Stimulated activated CD4-positive, alpha-beta T cell treated with anti-CD3 and anti-CD28 coated beads, Interleukin-4, amount 100 ng/mL, for 4 hours (primary cell): ENCODE measurements around the gene MTR.
"Not testable (repeated sequence)": the region's sequence is repeated elsewhere in the genome, so short reads cannot be mapped to it uniquely, and the experiment has no call there.

Experiments
- DNase-seq, 2 experiments: peaks; one replicate each; pipeline ENCODE4 v3.0.0-alpha.2; 2020

MTR gene

DNA sequence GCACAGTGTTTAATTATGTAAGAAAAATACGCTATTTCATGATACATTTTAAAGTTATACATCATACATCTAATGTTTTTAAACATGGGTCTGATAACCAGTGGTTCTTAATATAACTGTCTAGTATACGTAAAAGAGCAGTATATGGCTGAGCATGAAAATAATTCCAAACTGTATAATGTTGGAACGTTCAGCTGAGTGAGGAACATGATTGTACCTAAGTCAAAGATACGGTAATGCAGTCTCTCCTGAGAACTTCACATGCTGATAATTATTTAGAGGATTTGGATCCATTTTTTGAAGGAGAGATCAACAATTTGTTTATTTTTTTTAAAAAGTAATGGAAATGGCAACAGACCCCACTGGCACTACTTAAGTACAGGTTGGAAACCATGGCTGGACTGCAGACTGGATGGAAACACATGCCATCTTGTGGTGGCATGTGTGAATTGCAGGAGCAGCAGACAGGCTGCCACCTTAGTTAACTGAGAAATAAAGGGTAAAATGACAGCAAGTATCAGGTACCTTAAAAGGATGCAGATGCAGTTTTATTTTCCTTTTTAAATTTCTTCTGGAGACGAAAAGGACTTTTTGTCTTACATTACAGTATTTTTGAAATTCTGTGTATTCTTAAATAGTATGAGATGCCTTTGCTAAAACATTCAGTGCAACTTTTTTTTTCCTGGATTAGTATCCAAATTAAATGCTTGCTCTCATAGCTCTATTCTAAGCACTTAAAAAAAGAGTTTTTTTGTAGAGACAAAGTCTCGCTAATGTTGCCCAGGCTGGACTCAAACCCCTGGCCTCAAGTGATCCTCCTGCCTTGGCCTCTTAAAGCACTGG, 73.8 kb downstream of the MTR start:
- DNase-seq, result peak; percentile 23 to 25

- DNase-seq, result no peak
Observed at GRCh38 chr1:236869911-236870310, 74.8 kb downstream of the MTR start.

GRCh38 chr1:236870721-236871120, 75.6 kb downstream of the MTR start:
- DNase-seq, result no peak

- DNase-seq, result no peak
Observed at GRCh38 chr1:236872075-236872666, 77.1 kb downstream of the MTR start.

DNA sequence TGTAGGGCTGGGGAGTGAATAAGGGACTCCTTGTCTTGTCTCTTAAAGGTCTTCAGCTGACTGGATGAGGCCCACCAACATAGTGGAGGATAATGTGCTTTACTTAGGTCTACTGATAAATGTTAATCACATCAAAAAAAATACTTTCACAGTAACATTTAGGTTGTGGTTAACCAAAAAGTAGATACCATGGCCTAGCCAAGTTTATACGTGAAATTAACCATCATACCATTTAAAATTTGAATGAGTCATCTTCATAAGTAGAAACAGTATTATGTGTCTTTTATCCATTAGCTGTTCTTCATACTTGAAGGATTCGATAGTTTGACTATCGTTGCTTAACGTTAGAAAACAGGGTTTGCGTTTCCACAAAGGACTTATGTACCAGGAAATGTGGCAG, 80.9 kb downstream of the MTR start:
- no peak for DNase-seq

GRCh38 chr1:236877661-236878060, 82.6 kb downstream of the MTR start:
- DNase-seq, result no peak

GRCh38 chr1:236880209-236880608, 85.1 kb downstream of the MTR start:
- DNase-seq, result no peak

DNA sequence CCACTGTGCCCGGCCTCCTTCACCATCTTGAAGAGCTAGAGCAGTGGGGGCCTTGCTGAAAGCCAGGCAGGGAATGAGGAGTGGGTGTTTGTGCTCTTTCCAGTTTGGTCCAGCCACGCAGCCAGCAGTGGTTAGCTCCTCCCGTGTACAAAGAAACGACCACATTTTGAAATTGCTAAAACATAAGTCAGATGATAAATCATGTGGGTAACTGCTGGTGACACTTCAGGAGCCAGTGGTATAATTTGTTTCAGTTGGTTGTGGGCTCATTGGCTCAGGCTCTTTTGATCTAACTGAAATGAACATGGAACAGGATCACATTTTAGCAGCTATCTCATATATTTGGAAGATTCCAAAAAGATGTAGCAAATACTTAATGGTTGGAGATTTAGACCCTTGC, 87.6 kb downstream of the MTR start:
- DNase-seq, result no peak

- no peak for DNase-seq
Observed at GRCh38 chr1:236886199-236886598, 91.1 kb downstream of the MTR start.

GRCh38 chr1:236887081-236887480, 92.0 kb downstream of the MTR start:
- no peak for DNase-seq

GRCh38 chr1:236888126-236888525, 93.0 kb downstream of the MTR start:
- DNase-seq, result no peak

DNA sequence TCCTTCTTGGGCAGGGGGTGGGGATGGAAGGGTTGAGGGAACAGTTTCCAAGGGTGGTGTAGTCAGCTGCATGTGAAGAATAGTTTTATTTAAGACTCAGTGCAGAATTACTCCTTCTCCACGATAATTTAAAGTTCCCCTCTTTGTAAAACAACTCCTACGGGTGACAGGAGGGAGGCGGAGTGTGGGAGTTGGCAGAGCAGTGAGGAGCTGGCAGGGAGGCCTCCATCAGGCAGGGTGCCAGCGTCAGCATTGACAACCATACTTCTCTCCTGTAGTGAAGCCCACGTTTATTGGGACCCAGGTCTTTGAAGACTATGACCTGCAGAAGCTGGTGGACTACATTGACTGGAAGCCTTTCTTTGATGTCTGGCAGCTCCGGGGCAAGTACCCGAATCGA, 93.8 kb downstream of the MTR start:
- DNase-seq, result no peak

- DNase-seq, result no peak
Observed at GRCh38 chr1:236890152-236891056, 95.3 kb downstream of the MTR start.

- no peak for DNase-seq
Observed at GRCh38 chr1:236893626-236894545, 98.8 kb downstream of the MTR start.

DNA sequence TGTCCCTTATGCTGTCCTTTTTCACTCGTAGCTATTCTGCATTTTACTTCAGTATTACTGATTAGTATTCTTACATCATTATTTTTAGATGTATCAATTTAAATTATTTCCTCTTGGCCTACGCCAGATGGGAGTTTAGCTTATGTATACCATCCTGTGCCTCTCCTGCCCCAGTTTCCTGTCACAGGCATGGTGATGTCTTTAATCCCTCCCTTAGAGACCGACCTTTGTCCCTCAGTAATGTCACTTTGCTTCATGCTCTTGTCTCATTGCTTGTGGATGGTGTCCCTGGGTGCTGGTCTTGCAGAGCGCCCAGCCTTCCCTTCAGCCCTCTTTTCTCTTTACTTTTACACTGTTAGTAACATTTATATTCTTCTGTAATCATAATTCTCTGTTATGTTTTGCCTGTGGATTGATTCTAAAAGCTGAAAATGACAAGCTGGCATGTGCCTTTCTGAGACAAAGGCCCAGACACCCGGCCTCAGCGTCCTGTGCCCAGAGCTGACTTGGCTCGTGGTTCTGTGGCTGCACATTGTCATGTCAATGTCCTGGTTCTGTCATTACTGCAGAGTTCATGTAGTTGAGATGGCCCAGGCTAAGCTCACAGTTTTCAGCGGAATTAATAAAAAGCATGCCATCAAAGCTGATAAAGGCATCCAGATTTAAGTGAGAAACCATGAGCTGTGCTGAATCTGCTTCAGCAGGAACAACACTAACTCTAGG, 100.7 kb downstream of the MTR start:
- DNase-seq, result no peak

- no peak for DNase-seq
Observed at GRCh38 chr1:236896716-236897115, 101.6 kb downstream of the MTR start.

- DNase-seq, result no peak
Observed at GRCh38 chr1:236904892-236905741, 110.0 kb downstream of the MTR start.

- DNase-seq, result no peak
Observed at GRCh38 chr1:236907205-236907604, 112.1 kb downstream of the MTR start.

DNA sequence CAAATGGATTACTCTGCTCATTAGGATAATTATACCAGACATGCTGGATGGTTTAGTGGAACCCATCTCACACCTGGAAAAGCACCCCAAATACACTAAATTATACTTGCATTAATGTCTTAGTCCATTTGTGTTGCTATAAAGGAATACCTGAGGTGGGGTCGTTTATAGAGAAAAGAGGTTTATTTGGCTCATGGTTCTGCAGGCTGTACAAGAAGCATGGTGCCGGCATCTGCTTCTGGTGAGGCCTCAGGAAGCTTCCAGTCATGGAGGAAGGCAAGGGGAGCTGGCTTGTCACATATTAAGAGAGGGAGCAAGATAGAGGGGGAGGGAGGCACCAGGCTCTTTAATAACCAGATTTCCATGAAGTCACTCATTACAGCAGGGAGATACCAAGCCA, 113.6 kb downstream of the MTR start:
- DNase-seq, result no peak

DNA sequence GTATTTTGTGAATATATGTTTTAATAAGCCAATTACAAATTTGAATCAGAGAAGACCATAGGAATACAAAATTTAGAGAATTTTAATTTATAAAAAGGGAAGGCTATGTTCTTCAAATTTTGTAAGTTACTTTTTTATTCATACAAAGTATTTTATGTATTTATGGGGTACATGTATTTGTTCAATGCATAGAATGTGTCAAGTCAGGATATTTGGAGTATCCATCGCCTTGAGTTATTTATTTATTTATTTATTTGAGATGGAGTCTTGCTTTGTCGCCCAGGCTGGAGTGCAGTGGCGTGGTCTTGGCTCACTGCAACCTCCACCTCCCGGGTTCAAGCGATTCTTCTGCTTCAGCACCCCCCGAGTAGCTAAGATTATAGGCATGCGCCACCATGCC, 116.0 kb downstream of the MTR start:
- not testable (repeated sequence) for DNase-seq
